GM12872 (cell line): ENCODE measurements around the gene MGAT5.

Experiments used
- TF ChIP-seq, protein P1 (sequence below): IDR thresholded peaks from 3 replicates; pipeline ENCODE4 v1.5.1; 2011; ENCODE audit warnings: low read depth, mild to moderate bottlenecking, low read length, moderate library complexity; ENCODE audit not compliant: insufficient read depth

Gene MGAT5

DNA sequence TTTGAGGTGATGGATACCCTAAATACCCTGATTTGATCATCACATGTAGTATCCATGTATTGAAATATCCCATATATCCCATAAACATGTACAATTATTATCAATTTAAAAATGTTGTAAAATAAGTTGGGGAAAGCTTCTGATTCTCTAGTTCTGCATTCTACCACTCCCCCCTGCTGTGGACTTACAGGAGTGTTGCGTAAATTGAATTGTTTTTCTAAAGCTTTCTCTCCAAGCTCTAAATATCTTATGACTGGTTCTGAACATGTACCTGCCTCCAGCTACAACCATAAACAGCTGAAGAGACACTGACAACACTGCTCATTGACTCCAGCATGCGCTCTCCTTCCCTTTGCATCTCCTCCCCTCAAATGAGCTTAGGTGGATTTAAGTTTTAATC, 145.2 kb downstream of the MGAT5 start:
- TF ChIP-seq, protein P1, sequence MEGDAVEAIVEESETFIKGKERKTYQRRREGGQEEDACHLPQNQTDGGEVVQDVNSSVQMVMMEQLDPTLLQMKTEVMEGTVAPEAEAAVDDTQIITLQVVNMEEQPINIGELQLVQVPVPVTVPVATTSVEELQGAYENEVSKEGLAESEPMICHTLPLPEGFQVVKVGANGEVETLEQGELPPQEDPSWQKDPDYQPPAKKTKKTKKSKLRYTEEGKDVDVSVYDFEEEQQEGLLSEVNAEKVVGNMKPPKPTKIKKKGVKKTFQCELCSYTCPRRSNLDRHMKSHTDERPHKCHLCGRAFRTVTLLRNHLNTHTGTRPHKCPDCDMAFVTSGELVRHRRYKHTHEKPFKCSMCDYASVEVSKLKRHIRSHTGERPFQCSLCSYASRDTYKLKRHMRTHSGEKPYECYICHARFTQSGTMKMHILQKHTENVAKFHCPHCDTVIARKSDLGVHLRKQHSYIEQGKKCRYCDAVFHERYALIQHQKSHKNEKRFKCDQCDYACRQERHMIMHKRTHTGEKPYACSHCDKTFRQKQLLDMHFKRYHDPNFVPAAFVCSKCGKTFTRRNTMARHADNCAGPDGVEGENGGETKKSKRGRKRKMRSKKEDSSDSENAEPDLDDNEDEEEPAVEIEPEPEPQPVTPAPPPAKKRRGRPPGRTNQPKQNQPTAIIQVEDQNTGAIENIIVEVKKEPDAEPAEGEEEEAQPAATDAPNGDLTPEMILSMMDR: no peak

DNA sequence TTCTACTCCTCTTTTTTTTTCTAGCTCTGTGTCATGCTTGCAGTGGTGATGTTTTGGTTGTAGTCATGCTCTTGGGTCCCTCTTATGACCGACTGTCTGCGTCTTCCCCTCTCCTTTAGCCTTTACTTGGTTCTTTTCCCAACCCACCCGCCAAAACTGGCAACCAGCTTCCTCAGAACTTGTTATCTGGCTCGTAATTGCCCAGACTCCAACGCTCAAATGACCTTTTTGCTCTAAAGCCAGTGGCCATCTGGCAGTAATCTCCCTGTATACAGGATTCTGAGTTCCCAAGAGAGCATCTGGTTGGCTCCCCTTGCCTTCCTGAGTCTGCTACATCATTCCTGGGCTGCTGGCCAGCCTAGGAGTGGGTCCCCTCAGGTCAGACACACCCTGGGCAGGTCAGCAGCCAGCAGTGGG, 147.2 kb downstream of the MGAT5 start:
- TF ChIP-seq, protein P1: no peak

DNA sequence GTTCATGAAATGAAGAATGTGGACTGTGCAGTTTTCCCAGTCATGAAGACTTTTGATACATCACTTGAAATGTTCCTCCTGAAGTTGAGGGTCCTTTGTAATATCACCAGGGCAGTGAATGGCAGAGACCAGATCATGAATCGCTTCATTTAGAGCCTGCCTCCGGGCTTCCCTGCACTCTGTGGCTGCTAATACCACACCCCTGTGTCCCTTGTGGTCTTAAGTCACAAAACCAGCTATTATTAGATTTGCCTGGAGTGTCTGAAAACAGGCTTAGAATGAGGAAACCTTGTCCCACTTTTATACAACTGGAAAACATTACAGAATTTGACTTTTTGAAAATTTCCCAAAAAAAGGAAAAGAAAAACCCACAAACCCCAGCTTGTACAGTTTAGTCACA, 147.9 kb downstream of the MGAT5 start:
- TF ChIP-seq, protein P1: no peak

DNA sequence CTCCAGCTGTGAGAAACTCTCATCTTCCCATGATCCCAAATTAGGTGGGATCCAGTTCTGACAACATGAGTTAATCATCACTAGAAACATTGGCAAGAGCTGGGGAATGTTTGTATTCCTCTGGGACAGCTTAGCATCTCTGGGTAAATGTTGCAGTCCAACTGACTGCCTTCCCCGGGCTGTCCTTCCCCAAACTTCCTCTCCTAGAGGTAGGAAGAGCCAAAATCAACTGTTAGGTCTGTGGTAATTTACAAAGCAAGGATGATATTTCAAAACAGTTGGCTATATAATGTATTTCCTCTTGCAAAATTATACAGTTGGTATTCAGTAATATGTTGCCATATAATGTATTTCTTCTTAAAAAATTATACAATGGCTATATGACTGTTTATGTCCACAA, 148.5 kb downstream of the MGAT5 start:
- TF ChIP-seq, protein P1: no peak

DNA sequence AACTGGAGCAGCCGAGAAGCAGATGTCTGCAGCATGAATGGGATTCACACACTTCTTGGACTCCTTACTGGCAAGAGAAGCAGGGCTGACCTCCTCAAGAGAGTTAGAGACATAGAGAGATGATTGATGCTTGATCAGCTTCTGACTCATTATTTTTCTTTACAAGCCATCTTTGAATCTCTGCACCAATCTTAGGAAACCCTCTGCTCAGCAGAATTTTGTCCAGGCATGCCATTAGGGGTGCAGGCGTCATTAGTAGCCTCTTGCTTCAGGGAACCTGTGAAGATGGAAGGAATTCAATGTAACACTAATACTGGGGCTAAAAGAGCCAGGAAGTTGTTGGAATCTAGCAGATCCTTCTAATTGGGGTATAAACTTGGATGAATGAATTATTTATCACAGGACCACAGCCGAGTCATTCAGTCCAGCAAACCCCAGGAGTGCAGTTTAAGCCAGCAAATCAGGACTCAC, 151.8 kb downstream of the MGAT5 start:
- TF ChIP-seq, protein P1: no peak

DNA sequence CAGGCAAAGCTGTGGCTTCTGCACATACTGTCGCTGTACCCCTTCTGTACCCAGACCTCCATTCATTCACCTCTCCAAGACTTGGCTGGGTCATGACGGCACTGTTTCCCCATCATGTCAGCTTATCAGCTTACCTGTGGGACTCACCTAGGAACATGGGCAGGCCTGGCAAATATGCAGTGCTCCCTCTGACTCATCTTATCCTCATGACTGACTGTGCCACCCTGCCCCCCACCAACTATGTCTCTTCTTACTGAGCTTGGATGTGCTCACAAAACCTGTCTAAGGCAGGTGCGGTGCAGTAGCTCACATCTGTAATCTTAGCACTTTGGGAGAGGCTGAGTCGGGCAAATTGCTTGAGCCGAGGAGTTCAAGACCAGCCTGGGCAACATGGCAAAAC, 152.4 kb downstream of the MGAT5 start:
- TF ChIP-seq, protein P1: no peak

DNA sequence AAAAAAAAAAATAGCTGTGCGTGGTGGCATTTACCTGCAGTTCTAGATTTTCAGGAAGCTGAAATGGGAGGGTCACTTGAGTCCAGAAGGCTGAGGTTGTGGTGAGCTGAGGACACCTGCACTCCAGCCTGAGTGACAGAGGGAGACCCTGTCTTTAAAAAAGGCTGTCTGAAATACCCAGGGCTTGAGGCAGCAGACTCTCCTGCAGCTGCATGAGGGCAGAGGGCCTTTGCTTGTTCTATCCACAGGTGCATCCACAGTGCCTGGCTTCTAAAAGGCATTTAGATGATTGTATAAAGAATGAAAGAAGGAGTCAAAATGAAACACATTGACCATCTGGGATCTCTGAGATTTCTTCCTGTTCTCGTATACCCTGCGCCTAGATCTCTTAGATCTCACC, 152.9 kb downstream of the MGAT5 start:
- TF ChIP-seq, protein P1: no peak
